GM19193 (cell line): ENCODE results near the gene NEDD9.

Source experiments
- POLR2A ChIP-seq: IDR thresholded peaks from 4 replicates; pipeline ENCODE4 v1.6.1; 2011; ENCODE audit not compliant: insufficient read depth, insufficient read length; ENCODE audit errors: extremely low read depth

The NEDD9 gene

GRCh38 chr6:11232193-11232769, at the start of gene NEDD9:
Gene NEDD9 (minus strand): TSS chr6:11232668. CDS start chr6:11232515, 153 bp downstream.
- TF ChIP-seq POLR2A, result peak; percentile 95

GRCh38 chr6:11282245-11282644, 49.8 kb upstream of the NEDD9 start:
- no peak for TF ChIP-seq POLR2A

- no peak for TF ChIP-seq POLR2A
These were observed 47.9 kb upstream of the NEDD9 start for GRCh38 chr6:11280394-11280793.

- no peak for TF ChIP-seq POLR2A
These were observed 46.8 kb upstream of the NEDD9 start for GRCh38 chr6:11279284-11279689.

GRCh38 chr6:11278207-11278559, 45.7 kb upstream of the NEDD9 start:
- TF ChIP-seq POLR2A, result no peak

GRCh38 chr6:11277275-11278206, 45.1 kb upstream of the NEDD9 start:
- TF ChIP-seq POLR2A, result peak; percentile 46

- TF ChIP-seq POLR2A, result no peak
These were observed 44.4 kb upstream of the NEDD9 start for GRCh38 chr6:11276911-11277274.

- no peak for TF ChIP-seq POLR2A
These were observed 43.8 kb upstream of the NEDD9 start for GRCh38 chr6:11276228-11276627.

GRCh38 chr6:11275598-11275997, 43.1 kb upstream of the NEDD9 start:
- TF ChIP-seq POLR2A, result no peak

GRCh38 chr6:11273406-11274065, 41.1 kb upstream of the NEDD9 start:
- no peak for TF ChIP-seq POLR2A

GRCh38 chr6:11272491-11273192, 40.2 kb upstream of the NEDD9 start:
- TF ChIP-seq POLR2A, result no peak

- TF ChIP-seq POLR2A, result no peak
These were observed 39.0 kb upstream of the NEDD9 start for GRCh38 chr6:11271228-11272020.

GRCh38 chr6:11270030-11271027, 37.9 kb upstream of the NEDD9 start:
- no peak for TF ChIP-seq POLR2A

- no peak for TF ChIP-seq POLR2A
These were observed 36.5 kb upstream of the NEDD9 start for GRCh38 chr6:11268978-11269377.

- no peak for TF ChIP-seq POLR2A
These were observed 34.5 kb upstream of the NEDD9 start for GRCh38 chr6:11266926-11267325.
